Lower lobe of right lung (tissue), 2 donors: ENCODE results near the gene CD84. TPM values are rescaled to one million over a fixed set of nuclear protein-coding genes. Genes with fewer than 3 reads are reported as not detected.

ENCODE experiments used
- ATAC-seq, 2 donors: fragments of 200-7000 bp; cut with Tn5 transposase; one replicate each; pipeline ENCODE4 v1.9.1; 2020 to 2022; ENCODE audit warnings: mild to moderate bottlenecking in 2 of 2, moderate library complexity in 2 of 2
- DNase-seq: peaks from one replicate; pipeline ENCODE4 v3.0.0-alpha.2; 2020
- H3K27ac ChIP-seq: fragments of 200-600 bp; one replicate; pipeline ENCODE4 v1.8.0; 2022
- H3K27me3 ChIP-seq: fragments of 200-600 bp; one replicate; pipeline ENCODE4 v1.8.0; 2022; ENCODE audit warnings: low read depth
- H3K36me3 ChIP-seq: fragments of 200-600 bp; one replicate; pipeline ENCODE4 v1.8.0; 2022; ENCODE audit warnings: mild to moderate bottlenecking
- H3K4me1 ChIP-seq: fragments of 200-600 bp; one replicate; pipeline ENCODE4 v1.8.0; 2022
- H3K4me3 ChIP-seq: fragments of 200-600 bp; one replicate; pipeline ENCODE4 v1.8.0; 2022; ENCODE audit warnings: mild to moderate bottlenecking
- H3K9me3 ChIP-seq: fragments of 200-600 bp; one replicate; pipeline ENCODE4 v1.8.0; 2022
- intact Hi-C: fragments of 100-400 bp; cut with DNase I; formaldehyde crosslinking; loops from one replicate; pipeline ENCODE4 v1.11.0; 2022
- total RNA-seq: library from RNA; stranded (reverse); fragmentation: NEBNext Ultra II Directional; extraction: Animal tissue kit (Norgen Biotek cat#: 25700); gene quantifications from one replicate; pipeline ENCODE4 v1.2.1, GENCODE V29; 2021
- TF ChIP-seq, protein P1 (sequence below): fragments of 200-600 bp; IDR thresholded peaks from one replicate; pipeline ENCODE4 v1.8.0; 2022; ENCODE audit warnings: antibody characterized with exemption, mild to moderate bottlenecking
- donor health status: DM: no; HTN: yes; CAD: no; lungs with severe emphysema.

The CD84 gene
- total RNA-seq, 1 donor from 2014 or later: 24.1 TPM

DNA sequence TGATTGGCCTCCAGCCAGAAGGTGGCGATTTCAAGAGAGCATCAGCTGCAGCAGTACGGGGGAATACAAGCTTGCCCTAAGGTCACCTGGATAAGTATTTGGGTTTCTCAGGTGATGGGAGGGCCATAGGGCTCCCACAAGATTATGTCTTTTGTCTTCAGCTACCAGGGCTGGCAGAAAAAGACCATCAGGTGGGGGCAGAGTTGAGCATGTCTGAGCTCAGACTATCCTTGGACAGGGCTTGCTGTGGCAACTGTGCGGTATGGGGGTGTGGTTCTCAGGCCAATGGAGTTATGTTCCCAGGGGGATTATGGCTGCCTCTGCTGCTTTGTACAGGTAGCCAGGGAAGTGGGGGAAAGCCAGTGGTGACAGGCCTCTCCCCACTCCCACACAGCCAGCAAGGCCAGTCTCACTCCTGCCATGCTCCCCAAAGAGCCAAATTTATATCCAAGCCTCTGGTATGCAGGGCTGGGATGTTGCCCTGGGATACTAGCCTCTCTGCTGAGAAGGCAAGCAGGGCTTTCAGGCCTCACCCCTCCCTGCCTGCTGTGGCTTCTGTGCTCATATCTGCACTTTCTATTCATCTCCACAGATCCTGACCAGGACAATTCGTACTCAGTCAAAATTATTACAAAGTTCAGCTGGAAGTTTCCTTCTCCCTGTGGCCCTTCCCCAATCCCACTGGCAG, 26.6 kb upstream of the CD84 start:
- peaks cover 9% of the 10 kb centered on the region for H3K9me3 ChIP-seq
- DNase-seq (no peak), ATAC-seq (no peak)
- H3K4me3 ChIP-seq: no peak overlapping the region
- intact Hi-C loops: loop anchor here (5.0 kb wide), 1 partner anchor 179 kb away; no protein-coding TSS in a partner anchor
- H3K27me3 ChIP-seq: no peaks in the 10 kb centered on the region
- no peak overlapping the region for H3K27ac ChIP-seq
- no peaks in the 10 kb centered on the region for H3K4me1 ChIP-seq
- TF ChIP-seq, protein P1, sequence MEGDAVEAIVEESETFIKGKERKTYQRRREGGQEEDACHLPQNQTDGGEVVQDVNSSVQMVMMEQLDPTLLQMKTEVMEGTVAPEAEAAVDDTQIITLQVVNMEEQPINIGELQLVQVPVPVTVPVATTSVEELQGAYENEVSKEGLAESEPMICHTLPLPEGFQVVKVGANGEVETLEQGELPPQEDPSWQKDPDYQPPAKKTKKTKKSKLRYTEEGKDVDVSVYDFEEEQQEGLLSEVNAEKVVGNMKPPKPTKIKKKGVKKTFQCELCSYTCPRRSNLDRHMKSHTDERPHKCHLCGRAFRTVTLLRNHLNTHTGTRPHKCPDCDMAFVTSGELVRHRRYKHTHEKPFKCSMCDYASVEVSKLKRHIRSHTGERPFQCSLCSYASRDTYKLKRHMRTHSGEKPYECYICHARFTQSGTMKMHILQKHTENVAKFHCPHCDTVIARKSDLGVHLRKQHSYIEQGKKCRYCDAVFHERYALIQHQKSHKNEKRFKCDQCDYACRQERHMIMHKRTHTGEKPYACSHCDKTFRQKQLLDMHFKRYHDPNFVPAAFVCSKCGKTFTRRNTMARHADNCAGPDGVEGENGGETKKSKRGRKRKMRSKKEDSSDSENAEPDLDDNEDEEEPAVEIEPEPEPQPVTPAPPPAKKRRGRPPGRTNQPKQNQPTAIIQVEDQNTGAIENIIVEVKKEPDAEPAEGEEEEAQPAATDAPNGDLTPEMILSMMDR: no peak
- no peaks in the 10 kb centered on the region for H3K36me3 ChIP-seq

DNA sequence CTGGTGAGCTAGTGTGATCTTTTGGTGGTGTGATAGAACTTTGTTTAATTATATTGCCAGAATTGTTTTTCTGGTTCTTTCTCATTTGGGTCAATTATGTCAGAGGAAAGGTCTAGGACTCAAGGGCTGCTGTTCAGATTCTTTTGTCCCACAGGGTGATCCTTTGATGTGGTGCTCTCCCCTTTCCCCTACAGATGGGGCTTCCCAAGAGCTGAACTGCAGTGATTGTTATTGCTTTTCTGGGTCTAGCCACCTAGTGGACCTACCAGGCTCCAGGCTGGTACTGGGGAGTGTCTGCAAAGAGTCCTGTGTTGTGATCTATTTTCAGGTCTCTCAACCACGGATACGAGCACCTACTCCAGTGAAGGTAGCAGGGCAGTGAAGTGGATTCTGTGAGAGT, 25.9 kb upstream of the CD84 start:
- no peaks in the 10 kb centered on the region for H3K27me3 ChIP-seq
- intact Hi-C loops: loop anchor here (5.0 kb wide), 1 partner anchor 178 kb away; no protein-coding TSS in a partner anchor

DNA sequence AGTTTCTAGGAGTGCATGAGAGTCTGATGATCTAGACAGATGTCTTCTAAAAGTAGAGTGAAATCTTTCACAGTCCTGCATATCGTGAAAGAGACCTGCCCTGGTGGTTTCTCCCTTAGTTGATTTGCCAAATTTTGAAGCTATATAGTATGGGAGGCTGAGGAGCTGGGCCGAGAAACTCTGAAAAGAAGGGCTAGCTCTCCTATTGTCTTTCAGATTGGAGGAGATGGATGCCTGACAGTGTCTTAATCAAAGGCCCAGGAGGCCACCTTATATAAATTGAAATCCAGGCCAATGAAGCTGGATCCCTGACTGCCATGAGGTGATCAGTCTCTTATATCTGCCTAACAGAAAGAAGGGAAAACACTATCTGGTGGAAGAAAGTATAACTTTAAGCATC, 18.4 kb upstream of the CD84 start:
- TF ChIP-seq, protein P1: no peak
- intact Hi-C loops: no loop called here

More for the DNA sequence above, 25.9 kb upstream of the CD84 start:
- H3K9me3 ChIP-seq: peaks cover 10% of the 10 kb centered on the region
- TF ChIP-seq, protein P1: no peak
- H3K4me1 ChIP-seq: no peaks in the 10 kb centered on the region
- DNase-seq (no peak), ATAC-seq (no peak)
- no peak overlapping the region for H3K4me3 ChIP-seq
- no peak overlapping the region for H3K27ac ChIP-seq
- H3K36me3 ChIP-seq: no peaks in the 10 kb centered on the region

DNA sequence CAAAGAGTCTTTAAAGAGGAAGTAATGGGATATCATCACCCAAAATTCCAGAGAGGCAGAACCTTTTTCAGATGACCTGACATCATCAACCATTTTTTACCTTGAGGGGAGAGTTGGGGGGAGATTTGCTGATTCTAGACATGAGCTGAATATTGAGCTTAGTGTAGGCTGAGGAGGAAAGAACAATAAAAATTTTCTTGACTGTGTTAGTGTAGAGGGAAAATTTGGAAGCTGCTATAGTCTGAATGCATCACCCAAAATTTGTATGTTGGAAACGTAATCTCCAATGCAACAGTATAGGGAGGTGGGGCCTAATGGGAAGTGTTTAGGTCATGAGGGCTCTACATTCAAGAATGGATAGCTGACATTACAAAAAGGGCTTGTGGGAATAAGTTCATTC, 17.8 kb upstream of the CD84 start:
- intact Hi-C loops: no loop called here
- ATAC-seq (no peak), DNase-seq (no peak)
- Histone ChIP-seq H3K9me3 (peaks cover 10% of the 10 kb centered on the region), H3K27ac (no peak overlapping the region), H3K27me3 (no peaks in the 10 kb centered on the region), H3K4me1 (no peaks in the 10 kb centered on the region), H3K36me3 (no peaks in the 10 kb centered on the region), H3K4me3 (no peak overlapping the region)
- TF ChIP-seq, protein P1: no peak

More for the DNA sequence above, 18.4 kb upstream of the CD84 start:
- H3K4me3 ChIP-seq: no peak overlapping the region
- H3K4me1 ChIP-seq: no peaks in the 10 kb centered on the region
- no peaks in the 10 kb centered on the region for H3K36me3 ChIP-seq
- H3K9me3 ChIP-seq: peaks cover 10% of the 10 kb centered on the region
- no peak overlapping the region for H3K27ac ChIP-seq
- DNase-seq (no peak), ATAC-seq (no peak)
- H3K27me3 ChIP-seq: no peaks in the 10 kb centered on the region

DNA sequence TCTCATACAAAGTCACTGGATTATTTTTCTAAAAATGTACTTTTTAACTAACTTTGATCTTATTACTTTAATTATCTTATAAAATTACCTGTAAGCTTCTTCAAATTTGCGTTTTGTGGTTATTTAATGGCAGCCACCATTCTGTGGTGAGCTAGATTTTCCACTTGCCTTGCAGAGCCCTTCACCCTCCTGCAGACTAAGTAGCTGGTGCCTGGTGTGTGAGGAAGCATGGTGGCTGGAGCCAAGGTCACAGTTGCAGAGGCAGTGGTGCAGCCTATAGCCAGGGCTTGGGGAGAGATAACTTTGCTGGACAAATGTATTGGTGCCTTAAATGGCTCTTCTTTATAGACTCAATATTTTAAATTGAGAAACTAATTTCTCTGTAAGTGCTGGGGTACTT, 11.2 kb upstream of the CD84 start:
- Histone ChIP-seq H3K27me3 (no peaks in the 10 kb centered on the region), H3K9me3 (no peaks in the 10 kb centered on the region), H3K4me3 (no peak overlapping the region), H3K27ac (no peak overlapping the region), H3K4me1 (no peaks in the 10 kb centered on the region), H3K36me3 (no peaks in the 10 kb centered on the region)
- TF ChIP-seq, protein P1: no peak
- ATAC-seq (no peak), DNase-seq (no peak)
- intact Hi-C loops: no loop called here
